VCaP (cell line): Measurements from ENCODE around the gene ILDR2.

Experiments used
- H3K27ac ChIP-seq: fragments of 450-650 bp; 2 replicates; pipeline ENCODE4 v1.5.1; 2017
- TF ChIP-seq, protein P1 (sequence below): fragments of 450-650 bp; conservative IDR thresholded peaks from 2 replicates; pipeline ENCODE4 v1.5.1; 2017; ENCODE audit warnings: mild to moderate bottlenecking, moderate library complexity

The ILDR2 gene

DNA sequence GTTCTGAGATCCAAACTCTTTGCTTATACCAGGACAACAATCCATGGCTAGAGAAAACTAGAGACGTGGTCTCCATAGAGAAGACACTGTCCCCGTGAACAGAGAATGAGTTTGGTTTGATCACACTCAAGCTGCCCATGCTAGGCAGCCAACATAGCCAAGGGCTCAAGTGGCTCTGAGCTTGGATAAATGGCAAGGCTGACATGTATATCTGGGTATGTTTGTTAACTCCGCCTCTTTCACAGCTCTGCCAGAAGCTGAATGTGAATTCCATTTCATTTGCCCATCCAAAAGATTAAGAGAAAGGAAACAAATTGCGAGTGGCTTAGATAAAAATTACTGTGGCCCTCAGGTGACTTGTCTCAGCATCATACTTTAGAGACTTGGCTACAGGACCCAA is 38.0 kb downstream of the ILDR2 start:
- TF ChIP-seq, protein P1, sequence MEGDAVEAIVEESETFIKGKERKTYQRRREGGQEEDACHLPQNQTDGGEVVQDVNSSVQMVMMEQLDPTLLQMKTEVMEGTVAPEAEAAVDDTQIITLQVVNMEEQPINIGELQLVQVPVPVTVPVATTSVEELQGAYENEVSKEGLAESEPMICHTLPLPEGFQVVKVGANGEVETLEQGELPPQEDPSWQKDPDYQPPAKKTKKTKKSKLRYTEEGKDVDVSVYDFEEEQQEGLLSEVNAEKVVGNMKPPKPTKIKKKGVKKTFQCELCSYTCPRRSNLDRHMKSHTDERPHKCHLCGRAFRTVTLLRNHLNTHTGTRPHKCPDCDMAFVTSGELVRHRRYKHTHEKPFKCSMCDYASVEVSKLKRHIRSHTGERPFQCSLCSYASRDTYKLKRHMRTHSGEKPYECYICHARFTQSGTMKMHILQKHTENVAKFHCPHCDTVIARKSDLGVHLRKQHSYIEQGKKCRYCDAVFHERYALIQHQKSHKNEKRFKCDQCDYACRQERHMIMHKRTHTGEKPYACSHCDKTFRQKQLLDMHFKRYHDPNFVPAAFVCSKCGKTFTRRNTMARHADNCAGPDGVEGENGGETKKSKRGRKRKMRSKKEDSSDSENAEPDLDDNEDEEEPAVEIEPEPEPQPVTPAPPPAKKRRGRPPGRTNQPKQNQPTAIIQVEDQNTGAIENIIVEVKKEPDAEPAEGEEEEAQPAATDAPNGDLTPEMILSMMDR, result no peak
- H3K27ac ChIP-seq, result no peak overlapping the region

DNA sequence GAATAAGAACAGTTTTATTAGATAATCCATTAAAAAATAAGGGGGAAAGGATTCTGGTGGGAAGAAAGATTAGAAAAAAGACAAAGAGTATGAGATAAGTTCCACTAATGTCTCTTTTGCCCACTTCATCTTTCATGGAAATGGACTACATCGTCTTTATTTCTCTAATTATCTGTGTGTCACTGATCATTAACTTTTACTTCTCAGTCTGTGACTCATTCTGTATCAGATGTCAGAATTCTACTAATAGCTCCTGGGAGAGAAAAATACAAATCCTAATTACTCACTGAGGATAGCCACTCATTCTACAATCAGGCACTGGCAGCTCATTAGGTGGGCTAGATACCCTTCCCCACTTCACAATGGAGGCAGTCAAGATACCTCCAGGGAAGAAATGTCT is 41.7 kb downstream of the ILDR2 start:
- TF ChIP-seq, protein P1, result no peak

DNA sequence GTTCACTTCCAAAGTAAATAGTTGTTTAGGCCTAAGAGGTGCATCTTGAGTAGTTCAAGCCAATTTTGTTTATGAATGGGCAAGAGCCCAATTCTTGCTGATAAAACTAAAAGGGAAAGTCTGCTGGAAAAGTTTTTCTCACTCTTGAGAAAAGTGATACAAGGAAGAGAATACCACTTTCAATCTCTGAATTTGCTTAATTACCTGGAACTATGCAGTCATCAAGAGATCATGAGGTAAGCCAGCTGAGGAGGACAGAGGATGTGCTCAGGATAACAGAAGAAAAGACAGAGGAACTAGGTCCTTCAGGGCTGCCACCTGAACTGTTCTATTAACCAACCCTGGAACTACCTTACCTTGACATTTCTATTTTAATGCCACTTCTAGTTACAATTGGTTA is 42.2 kb downstream of the ILDR2 start:
- TF ChIP-seq, protein P1, result no peak
- no peak overlapping the region for H3K27ac ChIP-seq

More for the DNA sequence above, 41.7 kb downstream of the ILDR2 start:
- no peak overlapping the region for H3K27ac ChIP-seq

DNA sequence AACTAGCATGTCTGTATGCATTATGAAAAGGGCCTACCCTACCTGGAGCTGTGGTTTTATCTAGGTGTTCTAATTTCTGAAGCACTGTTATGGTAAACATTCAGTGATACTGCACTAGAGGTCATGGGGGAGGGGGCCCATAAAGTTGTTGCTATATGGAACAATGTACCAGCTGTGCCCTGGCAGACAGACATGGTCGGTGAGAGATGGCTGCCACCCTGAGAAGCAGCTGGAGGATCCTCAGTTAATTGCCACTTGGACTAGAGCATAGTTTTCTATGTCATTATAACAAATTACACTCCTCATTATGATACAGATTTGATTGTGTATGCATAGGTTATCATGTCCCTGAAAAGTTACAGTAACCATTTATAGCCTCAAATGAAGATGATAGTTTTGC is 45.4 kb downstream of the ILDR2 start:
- no peak overlapping the region for H3K27ac ChIP-seq
- TF ChIP-seq, protein P1, result no peak

DNA sequence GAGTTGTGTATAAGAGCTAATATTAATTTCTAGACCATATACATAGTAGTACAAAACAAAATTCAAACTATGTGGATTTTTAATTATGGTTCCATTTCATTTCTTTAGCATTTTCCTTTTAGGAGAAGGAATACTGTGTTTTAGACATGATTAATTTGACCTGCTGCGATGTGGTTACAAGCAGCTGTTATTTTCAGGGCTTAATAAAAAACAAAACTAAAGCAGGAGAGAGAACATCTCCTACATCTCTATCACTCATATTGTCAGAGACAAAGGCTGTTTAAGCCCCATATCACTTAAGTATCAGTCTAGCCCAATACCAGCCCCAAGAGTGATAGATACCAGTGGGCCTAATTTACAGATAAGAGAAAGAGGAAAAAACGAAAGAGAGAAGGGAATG is 47.6 kb downstream of the ILDR2 start:
- TF ChIP-seq, protein P1, result no peak
- H3K27ac ChIP-seq, result no peak overlapping the region

DNA sequence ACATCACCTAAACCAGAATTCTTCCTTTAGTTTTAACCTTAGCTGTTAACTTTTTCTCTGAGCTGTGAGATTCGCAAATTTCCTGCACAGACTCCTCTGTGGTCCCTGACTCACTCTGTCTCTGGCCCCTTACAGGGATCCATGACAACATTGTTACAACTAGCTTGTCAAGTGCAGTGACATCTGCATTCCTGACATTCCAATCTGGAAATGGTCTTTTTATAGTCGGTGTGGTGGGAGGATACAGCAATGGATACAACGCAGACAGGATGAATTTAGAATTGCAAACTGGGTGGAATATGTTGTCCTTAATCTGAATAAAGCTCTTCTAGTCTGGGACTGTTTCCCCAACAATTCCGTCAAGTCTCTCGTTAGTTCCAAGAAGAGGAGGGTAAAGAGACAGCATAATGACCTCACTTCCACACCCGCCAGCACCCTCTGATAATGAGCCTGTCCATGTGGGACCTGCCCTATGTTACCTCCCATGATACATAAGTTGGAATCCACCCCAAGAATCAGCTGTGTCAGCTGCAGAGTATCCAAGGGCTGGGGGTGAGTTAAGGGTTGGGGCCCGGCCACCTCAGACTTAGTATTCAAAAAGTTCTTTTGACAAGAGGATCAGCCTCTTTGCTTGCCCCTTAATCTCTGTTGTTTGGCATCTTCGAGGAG is 49.4 kb downstream of the ILDR2 start:
- TF ChIP-seq, protein P1, result no peak
- H3K27ac ChIP-seq, result no peak overlapping the region

DNA sequence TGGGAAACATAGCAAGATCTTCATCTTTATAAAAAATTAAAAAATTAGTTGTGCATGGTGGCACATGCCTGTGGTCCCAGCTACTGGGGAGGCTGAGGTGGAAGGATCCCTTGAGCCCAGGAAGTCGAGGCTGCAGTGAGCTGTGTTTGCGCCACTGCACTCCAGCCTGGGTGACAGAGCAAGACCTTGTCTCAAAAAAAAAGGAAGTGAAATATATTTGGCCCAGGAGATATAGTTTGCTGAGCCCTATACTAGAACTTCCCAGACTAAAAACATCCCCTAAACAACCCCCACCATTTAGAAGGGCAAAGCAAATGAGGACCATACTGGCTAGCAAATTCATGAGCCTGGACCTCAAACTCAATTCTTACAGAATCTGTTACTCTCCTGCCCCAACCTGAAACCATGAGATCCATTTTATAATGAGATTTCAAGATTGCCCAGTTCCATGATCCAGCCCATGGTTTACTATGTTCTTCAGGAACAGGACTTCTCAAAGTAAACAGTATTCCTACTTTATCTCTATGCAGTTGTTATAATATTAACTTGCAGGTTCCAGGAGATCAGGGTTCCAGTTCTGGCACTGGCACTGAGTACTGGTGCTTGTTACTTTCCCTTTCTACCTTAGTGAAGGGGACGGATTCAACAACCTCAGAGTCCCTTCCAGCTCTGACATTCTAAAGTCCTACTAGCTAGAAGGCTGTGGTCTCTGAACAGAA is 50.4 kb downstream of the ILDR2 start:
- TF ChIP-seq, protein P1, result no peak
- no peak overlapping the region for H3K27ac ChIP-seq
